VCaP (cell line): Measurements from ENCODE around the gene PHLPP1.

Experiments used
- H3K27ac ChIP-seq: fragments of 450-650 bp; 2 replicates; pipeline ENCODE4 v1.5.1; 2017
- TF ChIP-seq, protein P1 (sequence below): fragments of 450-650 bp; conservative IDR thresholded peaks from 2 replicates; pipeline ENCODE4 v1.5.1; 2017; ENCODE audit warnings: mild to moderate bottlenecking, moderate library complexity

Gene PHLPP1

DNA sequence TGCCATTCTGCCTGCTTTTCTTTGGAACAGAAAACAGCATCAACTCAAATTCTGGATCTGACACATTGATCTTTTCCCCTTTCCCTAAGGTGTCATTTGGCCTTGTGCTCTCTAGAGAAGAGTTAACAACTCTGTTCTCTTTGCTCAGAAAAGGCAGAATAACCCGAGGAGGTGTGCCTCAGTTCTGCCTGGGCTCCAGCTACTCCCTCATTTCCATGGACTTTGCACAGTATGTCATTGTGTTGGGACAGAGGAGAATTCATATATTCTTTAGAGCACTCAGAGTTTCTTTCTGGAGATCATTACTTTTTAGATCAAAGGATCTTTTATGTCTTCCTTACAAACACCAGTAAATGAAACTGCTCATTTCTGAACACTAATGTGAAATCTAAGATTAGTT is 249.1 kb downstream of the PHLPP1 start:
- TF ChIP-seq, protein P1, sequence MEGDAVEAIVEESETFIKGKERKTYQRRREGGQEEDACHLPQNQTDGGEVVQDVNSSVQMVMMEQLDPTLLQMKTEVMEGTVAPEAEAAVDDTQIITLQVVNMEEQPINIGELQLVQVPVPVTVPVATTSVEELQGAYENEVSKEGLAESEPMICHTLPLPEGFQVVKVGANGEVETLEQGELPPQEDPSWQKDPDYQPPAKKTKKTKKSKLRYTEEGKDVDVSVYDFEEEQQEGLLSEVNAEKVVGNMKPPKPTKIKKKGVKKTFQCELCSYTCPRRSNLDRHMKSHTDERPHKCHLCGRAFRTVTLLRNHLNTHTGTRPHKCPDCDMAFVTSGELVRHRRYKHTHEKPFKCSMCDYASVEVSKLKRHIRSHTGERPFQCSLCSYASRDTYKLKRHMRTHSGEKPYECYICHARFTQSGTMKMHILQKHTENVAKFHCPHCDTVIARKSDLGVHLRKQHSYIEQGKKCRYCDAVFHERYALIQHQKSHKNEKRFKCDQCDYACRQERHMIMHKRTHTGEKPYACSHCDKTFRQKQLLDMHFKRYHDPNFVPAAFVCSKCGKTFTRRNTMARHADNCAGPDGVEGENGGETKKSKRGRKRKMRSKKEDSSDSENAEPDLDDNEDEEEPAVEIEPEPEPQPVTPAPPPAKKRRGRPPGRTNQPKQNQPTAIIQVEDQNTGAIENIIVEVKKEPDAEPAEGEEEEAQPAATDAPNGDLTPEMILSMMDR = no peak
- no peak overlapping the region for H3K27ac ChIP-seq

DNA sequence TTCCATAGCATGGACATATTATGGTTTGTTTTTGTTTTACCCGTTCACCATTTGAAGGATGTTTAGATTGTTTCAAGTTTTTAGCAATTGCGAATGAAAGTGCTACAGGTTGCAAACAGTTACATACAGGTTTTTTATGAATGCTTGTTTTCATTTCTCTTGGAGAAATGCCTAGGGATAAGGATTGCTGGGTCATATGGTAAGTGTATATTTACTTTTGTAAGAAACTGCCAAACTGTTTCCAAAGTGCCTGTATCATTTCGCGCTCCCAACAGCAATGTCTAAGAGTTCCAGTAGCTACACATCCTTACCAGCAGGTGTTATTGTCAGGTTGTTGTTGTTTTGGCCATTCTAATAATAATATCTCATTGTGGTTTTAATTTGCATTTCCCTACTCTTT is 251.7 kb downstream of the PHLPP1 start:
- TF ChIP-seq, protein P1 = no peak
- H3K27ac ChIP-seq = no peak overlapping the region

DNA sequence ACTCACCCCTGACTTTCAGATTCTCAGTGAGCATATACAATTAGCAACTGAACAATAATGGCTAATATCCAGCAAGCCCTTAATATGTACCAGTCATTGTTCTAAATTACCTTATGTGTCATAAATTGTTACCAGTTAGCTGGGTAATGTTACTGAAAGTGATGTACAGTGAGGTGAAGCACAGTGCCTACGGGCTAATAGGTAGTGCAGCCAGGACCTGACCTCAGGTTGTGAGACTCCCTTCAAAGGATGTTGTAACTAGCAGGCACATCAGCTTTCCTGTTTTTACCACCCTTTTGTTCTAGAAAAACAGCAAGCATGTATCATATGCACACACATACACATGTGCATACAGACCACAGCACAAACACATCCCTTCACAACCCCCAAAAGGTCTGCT is 258.3 kb downstream of the PHLPP1 start:
- no peak overlapping the region for H3K27ac ChIP-seq

DNA sequence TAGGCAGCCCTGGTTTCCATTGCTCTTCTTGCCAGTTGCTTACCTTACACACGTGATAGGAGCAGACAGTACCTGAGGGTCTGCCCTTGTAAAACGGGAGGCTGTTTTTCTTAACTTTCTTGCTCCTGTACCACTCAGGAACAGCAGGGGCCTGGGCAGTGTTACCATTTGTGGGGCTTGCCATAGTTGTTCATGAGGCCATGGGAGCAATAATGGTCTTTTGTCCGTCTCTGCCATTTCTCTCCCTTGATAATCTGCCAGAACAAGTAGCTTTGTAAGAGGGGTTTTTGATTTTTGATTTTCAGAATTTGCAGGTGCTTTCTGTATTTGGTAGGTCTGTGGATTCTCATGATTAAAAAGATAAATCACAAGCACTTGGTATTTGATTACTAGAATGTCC is 259.0 kb downstream of the PHLPP1 start:
- no peak overlapping the region for H3K27ac ChIP-seq
- TF ChIP-seq, protein P1 = no peak

More for the DNA sequence above, 258.3 kb downstream of the PHLPP1 start:
- TF ChIP-seq, protein P1 = no peak

DNA sequence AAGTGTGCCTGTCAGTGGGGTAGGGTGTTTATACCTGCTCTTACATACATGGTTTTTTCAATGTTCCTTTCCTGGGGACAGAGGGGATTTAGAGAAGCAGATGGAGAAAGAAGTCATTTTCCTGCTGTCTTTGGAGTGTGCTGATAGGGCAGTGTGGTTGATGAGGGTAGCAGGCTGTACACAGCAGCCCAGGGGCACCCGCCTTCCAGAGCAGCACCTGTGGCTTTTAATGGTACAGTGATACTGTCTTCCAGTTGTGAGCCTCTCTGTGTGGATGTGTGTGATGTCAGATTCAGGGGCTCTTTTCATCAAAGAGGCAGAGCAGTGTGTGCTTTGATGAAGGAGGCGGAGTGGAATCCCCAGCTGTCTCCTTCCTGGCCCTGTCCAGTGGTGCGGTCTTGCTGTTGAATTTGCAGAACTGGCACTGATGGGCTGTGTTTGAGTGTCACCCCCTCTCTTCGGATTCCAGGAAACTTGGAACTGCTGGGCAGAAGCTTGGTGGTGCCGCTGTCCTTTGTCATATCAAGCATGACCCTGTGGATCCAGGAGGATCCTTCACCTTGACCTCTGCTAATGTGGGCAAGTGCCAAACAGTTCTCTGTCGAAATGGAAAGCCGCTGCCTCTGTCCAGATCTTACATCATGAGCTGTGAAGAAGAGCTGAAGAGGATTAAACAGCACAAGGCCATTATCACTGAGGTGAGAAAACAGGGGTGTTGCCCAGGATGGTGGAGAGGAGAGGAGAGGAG is 259.8 kb downstream of the PHLPP1 start:
- TF ChIP-seq, protein P1 = no peak
- no peak overlapping the region for H3K27ac ChIP-seq

DNA sequence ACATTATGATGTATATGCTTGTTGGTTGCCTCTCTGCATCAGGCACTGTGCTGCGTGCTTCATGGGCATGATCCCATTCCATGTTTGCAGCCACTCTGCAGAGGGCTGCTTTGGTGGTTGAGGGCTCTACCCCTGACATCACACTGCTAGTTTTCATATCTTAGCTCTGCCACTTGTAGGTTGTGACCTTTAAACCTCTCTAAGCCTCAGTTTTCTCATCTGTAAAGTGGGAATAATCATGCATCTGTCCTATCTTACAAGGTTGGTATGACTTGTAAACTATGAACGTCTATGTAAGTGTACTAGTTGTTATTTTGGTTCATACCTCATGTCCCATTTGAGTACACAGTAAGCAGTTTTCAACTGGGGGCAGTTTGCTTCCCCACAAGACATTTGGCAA is 260.4 kb downstream of the PHLPP1 start:
- TF ChIP-seq, protein P1 = no peak
- H3K27ac ChIP-seq = no peak overlapping the region

DNA sequence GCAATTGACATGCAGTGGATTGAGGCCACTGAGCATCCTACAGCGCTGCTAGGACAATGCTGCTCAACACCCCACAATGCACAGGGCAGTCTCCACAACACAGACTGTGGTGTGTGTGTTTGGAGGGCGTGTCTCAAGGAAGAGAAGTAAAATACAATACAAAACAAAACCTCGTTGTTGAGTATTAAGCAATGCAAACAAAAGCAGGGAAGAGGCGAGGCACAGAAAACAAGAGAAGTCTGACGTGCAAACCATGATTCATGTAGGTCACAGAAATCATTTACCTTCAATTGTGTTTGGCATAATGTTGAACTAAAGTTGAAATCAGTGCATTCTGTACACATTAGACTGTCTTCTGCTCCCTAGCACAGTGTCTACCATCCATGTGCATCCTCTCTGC is 260.9 kb downstream of the PHLPP1 start:
- H3K27ac ChIP-seq = no peak overlapping the region
- TF ChIP-seq, protein P1 = no peak
